Activated CD4-positive, alpha-beta T cell treated with anti-CD3 and anti-CD28 coated beads for 36 hours (primary cell): ENCODE measurements around the gene GRID1. TPM values are rescaled to one million over a fixed set of nuclear protein-coding genes. Genes with fewer than 3 reads are reported as not detected.
"Not testable (repeated sequence)": the region's sequence is repeated elsewhere in the genome, so short reads cannot be mapped to it uniquely, and the experiment has no call there.

Experiments used
- ATAC-seq: fragments of 200-7000 bp; cut with Tn5 transposase; one replicate; pipeline ENCODE4 v1.10.0; 2021; ENCODE audit warnings: mild to moderate bottlenecking, moderate library complexity
- CTCF ChIA-PET: fragments of 350-600 bp; sonication (Branson Sonifier 250); formaldehyde crosslinking; loops from one replicate; lab custom pipeline; 2021; ENCODE audit warnings: antibody characterized with exemption; lab: Charles Lee
- POLR2A ChIA-PET: fragments of 350-600 bp; sonication (Branson Sonifier 250); formaldehyde crosslinking; loops from one replicate; lab custom pipeline; 2021; ENCODE audit warnings: antibody characterized with exemption, inconsistent platforms; lab: Charles Lee
- DNase-seq: peaks from one replicate; pipeline ENCODE4 v3.0.0-alpha.2; 2020
- H3K27ac Mint-ChIP-seq: one replicate; pipeline ENCODE4 v1.8.0; 2021; ENCODE audit warnings: mixed read lengths
- H3K27me3 Mint-ChIP-seq: one replicate; pipeline ENCODE4 v1.8.0; 2021; ENCODE audit warnings: mixed read lengths
- H3K36me3 Mint-ChIP-seq: one replicate; pipeline ENCODE4 v1.8.0; 2021; ENCODE audit warnings: low read depth, mixed read lengths
- H3K4me1 Mint-ChIP-seq: one replicate; pipeline ENCODE4 v1.8.0; 2021; ENCODE audit warnings: mixed read lengths
- H3K4me3 Mint-ChIP-seq: one replicate; pipeline ENCODE4 v1.8.0; 2021; ENCODE audit warnings: mild to moderate bottlenecking, moderate library complexity, mixed read lengths
- H3K9me3 Mint-ChIP-seq: one replicate; pipeline ENCODE4 v1.8.0; 2021; ENCODE audit warnings: low read depth, mixed read lengths
- intact Hi-C, 2 experiments: fragments of 100-400 bp; cut with DNase I in 1 of 2; cut with micrococcal nuclease in 1 of 2; formaldehyde crosslinking; loops; one replicate each; pipeline versions ENCODE4 v1.14.2 to v1.15.1; 2022 to 2024; cut with DNase I, micrococcal nuclease
- total RNA-seq, 2 experiments: library from RNA; stranded (reverse); gene quantifications; one replicate each; pipeline ENCODE4 v1.2.3, GENCODE V29; 2021

The GRID1 gene
- total RNA-seq, 2 experiments from 2014 or later = not detected

DNA sequence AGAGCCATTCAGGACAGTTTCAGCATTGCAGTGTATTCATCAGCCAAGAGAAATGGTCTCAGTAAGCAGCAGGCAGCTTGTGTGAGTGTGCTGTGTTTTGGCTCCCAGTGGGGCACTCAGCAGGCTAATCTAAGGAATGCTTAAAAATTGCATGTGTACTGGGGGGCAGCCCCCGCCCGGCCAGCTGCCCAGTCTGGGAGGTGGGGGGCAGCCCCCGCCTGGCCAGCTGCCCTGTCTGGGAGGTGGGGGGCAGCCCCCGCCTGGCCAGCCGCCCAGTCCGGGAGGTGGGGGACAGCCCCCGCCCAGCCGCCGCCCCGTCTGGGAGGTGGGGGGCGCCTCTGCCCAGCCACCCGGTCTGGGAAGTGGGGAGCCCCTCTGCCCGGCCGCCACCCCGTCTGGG is 116.2 kb downstream of the GRID1 start:
- Mint-ChIP-seq H3K4me3 (no peak overlapping the region), H3K36me3 (no peaks in the 10 kb centered on the region), H3K27me3 (peaks cover 5% of the 10 kb centered on the region), H3K4me1 (no peaks in the 10 kb centered on the region), H3K9me3 (peaks cover 4% of the 10 kb centered on the region), H3K27ac (no peak overlapping the region)
- ChIA-PET CTCF (no interaction called here), POLR2A (no interaction called here)
- DNase-seq (no peak), ATAC-seq (no peak)
- intact Hi-C loops = no loop called here

DNA sequence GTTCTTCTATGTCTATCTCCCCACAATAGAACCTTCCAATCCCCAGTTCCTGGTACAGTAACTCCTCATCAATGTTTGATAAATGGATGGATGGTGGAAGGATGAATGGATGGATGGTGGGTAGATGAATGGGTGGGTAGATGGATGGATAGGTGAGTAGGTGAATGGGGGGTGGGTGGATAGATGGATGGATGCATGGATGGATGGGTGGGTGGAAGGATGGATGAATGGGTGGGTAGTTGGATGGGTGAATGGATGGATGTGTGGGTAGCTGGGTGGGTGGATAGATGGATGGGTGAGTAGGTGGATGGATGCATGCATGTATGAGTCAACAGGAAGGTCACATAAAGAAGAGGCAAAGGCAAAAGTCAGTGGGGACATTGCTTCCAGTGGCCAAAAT is 116.8 kb downstream of the GRID1 start:
- no peak overlapping the region for H3K27ac Mint-ChIP-seq
- no peak overlapping the region for H3K4me3 Mint-ChIP-seq
- DNase-seq (no peak), ATAC-seq (no peak)
- CTCF ChIA-PET = no interaction called here
- no peaks in the 10 kb centered on the region for H3K4me1 Mint-ChIP-seq
- peaks cover 4% of the 10 kb centered on the region for H3K9me3 Mint-ChIP-seq
- intact Hi-C loops = no loop called here
- POLR2A ChIA-PET = no interaction called here
- no peaks in the 10 kb centered on the region for H3K36me3 Mint-ChIP-seq
- peaks cover 5% of the 10 kb centered on the region for H3K27me3 Mint-ChIP-seq

DNA sequence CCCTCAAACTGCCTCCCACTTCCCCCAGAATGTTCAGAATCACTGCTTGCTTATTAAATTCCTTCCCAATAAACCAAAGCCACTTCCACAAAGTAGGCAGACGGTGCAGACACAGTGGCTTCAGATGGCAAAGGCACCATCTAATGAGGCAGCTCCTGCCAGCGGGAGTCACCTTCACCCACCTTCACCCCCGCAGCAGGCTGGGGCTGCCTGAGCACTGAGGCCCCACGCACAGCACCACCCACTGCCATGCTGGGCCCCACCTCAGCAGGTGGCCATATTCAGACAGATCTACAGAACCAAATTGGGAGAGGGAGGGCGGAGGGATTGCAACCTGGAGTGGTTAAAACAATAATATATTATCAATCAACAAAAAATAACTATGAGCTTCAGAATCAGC is 118.5 kb downstream of the GRID1 start:
- DNase-seq (no peak), ATAC-seq (no peak)
- peaks cover 4% of the 10 kb centered on the region for H3K9me3 Mint-ChIP-seq
- H3K27me3 Mint-ChIP-seq = no peaks in the 10 kb centered on the region
- no peaks in the 10 kb centered on the region for H3K36me3 Mint-ChIP-seq
- no peak overlapping the region for H3K27ac Mint-ChIP-seq
- intact Hi-C loops = no loop called here
- POLR2A ChIA-PET = interaction anchor here (0.7 kb wide), 1 partner anchor 1100 kb away, joined by 3 read pairs; no protein-coding TSS in a partner anchor
- H3K4me1 Mint-ChIP-seq = no peaks in the 10 kb centered on the region
- CTCF ChIA-PET = no interaction called here
- H3K4me3 Mint-ChIP-seq = no peak overlapping the region

DNA sequence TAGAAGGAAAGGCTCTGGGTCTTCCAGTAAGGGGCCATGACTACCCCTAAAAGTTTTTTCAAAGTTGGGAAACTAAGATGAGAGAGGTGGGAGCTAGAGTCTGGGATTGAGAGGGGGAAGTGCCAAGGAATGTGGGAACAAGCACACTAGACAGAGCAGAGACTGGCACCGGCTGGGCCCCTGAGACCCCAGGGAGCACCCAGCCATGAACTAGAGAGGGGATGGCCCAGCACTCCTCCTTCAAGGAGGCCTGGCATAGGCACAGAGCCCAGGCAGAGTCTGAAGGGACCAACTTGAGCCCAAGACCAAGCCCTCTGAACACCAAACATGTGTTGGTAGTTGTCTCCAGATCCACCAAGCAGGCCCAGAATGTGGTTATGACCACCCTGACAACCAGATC is 119.0 kb downstream of the GRID1 start:
- DNase-seq (no peak), ATAC-seq (no peak)
- H3K36me3 Mint-ChIP-seq = no peaks in the 10 kb centered on the region
- H3K4me3 Mint-ChIP-seq = no peak overlapping the region
- CTCF ChIA-PET = no interaction called here
- H3K9me3 Mint-ChIP-seq = peaks cover 4% of the 10 kb centered on the region
- POLR2A ChIA-PET = no interaction called here
- no peaks in the 10 kb centered on the region for H3K4me1 Mint-ChIP-seq
- no peaks in the 10 kb centered on the region for H3K27me3 Mint-ChIP-seq
- intact Hi-C loops = no loop called here
- H3K27ac Mint-ChIP-seq = no peak overlapping the region

DNA sequence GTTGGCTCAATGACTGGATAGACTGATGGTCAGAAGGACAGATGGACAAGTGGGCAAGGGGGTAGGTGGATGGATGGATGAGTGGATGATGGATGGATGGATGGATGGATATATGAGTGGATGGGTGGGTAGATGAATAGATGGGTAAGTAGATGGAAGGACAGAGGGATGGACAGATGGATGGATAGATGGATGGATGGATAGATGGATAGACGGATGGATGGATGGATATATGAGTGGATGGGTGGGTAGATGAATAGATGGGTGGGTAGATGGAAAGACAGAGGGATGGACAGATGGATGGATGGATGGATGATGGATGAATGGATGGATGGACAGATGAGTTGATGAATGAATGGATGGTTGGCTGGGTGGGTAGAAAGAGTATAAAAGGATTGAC is 119.5 kb downstream of the GRID1 start:
- DNase-seq (no peak), ATAC-seq (no peak)
- Mint-ChIP-seq H3K27ac (no peak overlapping the region), H3K4me1 (no peaks in the 10 kb centered on the region), H3K4me3 (no peak overlapping the region), H3K27me3 (no peaks in the 10 kb centered on the region), H3K9me3 (peaks cover 4% of the 10 kb centered on the region), H3K36me3 (no peaks in the 10 kb centered on the region)
- intact Hi-C loops = no loop called here
- CTCF ChIA-PET = no interaction called here
- POLR2A ChIA-PET = no interaction called here

DNA sequence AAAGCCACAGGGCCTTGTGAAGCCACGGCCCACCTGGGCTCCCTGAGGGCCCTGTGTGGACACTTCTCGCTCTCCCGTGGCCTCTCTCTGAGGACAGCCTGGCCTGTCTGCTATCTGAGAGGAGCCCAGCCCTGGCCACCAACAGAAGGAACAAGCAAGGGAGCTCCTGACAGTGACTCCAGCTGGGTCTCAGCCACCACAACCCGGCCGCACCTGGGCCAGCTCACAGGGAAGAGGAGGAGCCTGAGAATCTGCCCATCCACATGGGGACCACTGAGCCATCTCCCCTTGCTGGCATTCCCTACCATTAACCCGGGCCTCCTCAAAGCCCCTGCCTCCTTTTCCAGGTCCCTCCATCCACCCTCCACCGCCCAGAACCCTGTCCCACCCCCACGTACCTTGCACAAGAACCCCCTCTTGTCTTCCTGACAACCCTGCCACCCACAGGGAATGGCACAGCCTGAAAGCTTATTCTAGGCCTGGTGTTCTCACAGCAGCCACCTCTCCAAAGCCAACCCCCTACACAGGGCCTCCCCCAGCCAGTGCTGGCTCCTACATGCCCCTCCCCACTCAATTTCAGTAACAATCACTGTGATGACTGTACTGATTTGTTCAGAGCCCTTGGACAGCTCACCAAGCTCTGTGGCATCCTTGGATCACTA is 120.2 kb downstream of the GRID1 start:
- ChIA-PET POLR2A (no interaction called here), CTCF (no interaction called here)
- Mint-ChIP-seq H3K4me3 (no peak overlapping the region), H3K27ac (no peak overlapping the region), H3K4me1 (no peaks in the 10 kb centered on the region), H3K27me3 (no peaks in the 10 kb centered on the region), H3K36me3 (no peaks in the 10 kb centered on the region), H3K9me3 (peaks cover 4% of the 10 kb centered on the region)
- intact Hi-C loops = no loop called here
- DNase-seq = no peak
- ATAC-seq = no peak

DNA sequence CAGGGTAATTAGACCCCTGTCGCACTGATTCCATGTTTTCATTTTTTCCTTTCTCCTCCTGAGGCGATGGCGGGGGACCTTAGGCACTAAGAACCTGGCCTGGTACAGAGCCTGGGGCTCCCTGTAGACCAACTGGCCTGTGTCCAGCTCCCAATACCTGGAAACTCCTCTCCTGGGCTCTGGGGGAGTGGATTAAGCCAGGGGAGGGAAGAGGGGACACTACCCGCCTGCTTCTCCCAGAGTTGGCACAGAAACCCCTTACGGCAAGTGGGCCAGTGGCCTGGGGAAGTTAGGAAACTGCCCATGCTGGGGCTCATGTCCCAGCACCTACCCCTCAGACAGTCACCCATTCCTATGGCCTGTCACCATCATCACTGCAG is 121.6 kb downstream of the GRID1 start:
- Mint-ChIP-seq H3K27ac (no peak overlapping the region), H3K4me1 (no peaks in the 10 kb centered on the region), H3K27me3 (no peaks in the 10 kb centered on the region), H3K36me3 (no peaks in the 10 kb centered on the region), H3K4me3 (no peak overlapping the region), H3K9me3 (peaks cover 4% of the 10 kb centered on the region)
- ChIA-PET POLR2A (no interaction called here), CTCF (no interaction called here)
- DNase-seq (no peak), ATAC-seq (no peak)
- intact Hi-C loops = no loop called here

DNA sequence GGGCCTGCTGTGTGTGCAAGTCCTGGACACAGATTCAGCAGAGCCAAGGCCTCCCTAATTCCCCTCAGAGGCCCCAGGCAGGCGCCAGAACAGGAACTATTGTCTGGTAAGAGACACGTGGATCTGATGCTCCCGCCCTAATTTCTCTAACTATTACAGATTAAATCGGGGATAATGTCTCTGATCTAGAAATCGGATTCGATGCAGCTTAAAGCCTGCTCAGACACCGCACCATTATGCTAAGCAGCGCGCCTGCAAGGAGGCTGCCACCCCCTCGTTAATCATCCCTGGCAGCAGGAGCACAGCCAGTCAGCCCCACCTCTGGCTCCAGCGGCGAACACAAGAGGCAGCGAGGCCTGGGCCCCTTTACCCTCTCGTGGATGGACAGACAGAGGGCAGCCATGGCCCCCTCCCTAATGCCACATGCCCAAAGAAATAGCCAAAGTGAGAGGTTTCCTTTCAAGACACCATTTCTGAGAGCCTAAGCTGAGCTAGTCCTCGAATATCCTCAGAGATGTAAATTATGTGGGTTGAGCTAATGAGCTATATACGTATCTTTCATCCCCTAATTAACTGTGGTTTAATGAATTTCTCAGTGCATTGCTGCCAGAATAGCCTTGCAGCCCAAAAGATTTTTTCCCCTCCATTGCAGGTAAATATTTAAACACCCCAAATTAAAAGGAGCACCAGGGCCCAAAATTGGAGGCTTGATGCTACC is 122.1 kb downstream of the GRID1 start:
- no peaks in the 10 kb centered on the region for H3K4me1 Mint-ChIP-seq
- intact Hi-C loops = no loop called here
- no peaks in the 10 kb centered on the region for H3K36me3 Mint-ChIP-seq
- H3K4me3 Mint-ChIP-seq = no peak overlapping the region
- no peaks in the 10 kb centered on the region for H3K9me3 Mint-ChIP-seq
- CTCF ChIA-PET = no interaction called here
- DNase-seq (no peak), ATAC-seq (no peak)
- no peaks in the 10 kb centered on the region for H3K27me3 Mint-ChIP-seq
- H3K27ac Mint-ChIP-seq = no peak overlapping the region
- POLR2A ChIA-PET = no interaction called here

DNA sequence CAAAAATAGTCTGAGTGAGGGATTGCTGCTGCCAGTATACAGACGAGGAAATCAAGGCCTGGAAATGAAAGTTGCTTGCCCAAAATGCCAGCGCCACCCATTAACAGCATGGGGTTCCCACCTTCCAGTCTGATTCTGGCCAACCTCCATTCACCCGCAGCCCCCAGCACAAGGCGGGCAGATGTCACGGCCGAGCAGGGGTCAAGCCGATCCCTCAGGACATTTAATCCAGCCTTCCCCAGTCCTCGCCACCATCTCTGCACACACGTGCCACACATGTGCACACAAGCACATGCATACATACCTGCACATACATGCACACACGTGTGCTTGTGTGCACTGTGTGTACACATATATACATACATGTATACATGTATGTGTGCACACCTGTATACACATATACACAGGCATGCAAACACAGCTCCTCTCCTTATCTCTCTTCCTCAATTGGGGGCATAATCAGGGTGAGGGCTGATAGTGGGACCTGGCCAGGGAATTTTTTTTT is 122.9 kb downstream of the GRID1 start:
- ChIA-PET POLR2A (no interaction called here), CTCF (no interaction called here)
- intact Hi-C loops = no loop called here
- no peak for ATAC-seq
- no peak overlapping the region for H3K27ac Mint-ChIP-seq
- H3K27me3 Mint-ChIP-seq = no peaks in the 10 kb centered on the region
- no peaks in the 10 kb centered on the region for H3K36me3 Mint-ChIP-seq
- DNase-seq = no peak
- H3K4me1 Mint-ChIP-seq = no peaks in the 10 kb centered on the region
- H3K9me3 Mint-ChIP-seq = no peaks in the 10 kb centered on the region
- H3K4me3 Mint-ChIP-seq = no peak overlapping the region

DNA sequence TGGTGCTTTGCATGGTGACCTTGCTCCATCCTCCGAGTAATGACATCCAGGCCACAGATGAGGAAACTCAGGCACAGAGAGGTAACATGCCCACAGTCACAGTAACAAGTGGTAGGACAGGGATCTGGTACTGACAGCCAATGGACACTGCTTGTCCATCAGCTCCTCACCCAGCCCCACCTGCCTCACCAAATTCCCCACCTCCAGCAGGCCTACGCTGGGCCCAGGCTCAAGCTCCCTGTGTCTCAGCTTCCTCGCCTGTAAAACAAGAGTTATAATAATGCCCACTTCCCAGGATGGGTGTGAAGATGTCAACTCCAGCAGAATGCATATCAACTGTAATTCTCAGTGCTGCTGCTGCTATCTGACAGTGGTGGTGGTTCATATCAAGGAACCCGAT is 123.8 kb downstream of the GRID1 start:
- ChIA-PET POLR2A (no interaction called here), CTCF (no interaction called here)
- H3K9me3 Mint-ChIP-seq = peaks cover 1% of the 10 kb centered on the region
- no peaks in the 10 kb centered on the region for H3K27me3 Mint-ChIP-seq
- H3K4me1 Mint-ChIP-seq = no peaks in the 10 kb centered on the region
- DNase-seq = no peak
- H3K4me3 Mint-ChIP-seq = no peak overlapping the region
- ATAC-seq = no peak
- H3K27ac Mint-ChIP-seq = no peak overlapping the region
- peaks cover 1% of the 10 kb centered on the region for H3K36me3 Mint-ChIP-seq
- intact Hi-C loops = no loop called here

DNA sequence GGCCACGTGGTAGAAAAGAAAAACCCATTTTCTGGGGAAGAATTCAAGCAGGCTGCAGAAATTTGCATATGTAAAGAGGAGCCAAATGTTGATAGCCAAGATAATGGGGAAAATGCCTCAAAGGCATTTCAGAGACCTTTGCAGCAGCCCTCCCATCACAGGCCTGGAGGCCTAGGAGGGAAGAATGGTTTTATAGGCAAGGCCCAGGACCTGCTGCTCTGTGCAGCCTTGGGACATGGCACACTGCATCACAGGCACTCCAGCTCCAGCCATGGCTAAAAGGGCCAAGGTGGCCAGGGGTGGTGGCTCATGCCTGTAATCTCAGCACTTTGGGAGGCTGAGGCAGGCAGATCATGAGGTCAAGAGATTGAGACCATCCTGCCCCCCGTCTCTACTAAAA is 128.5 kb downstream of the GRID1 start:
- CTCF ChIA-PET, H3K27me3 Mint-ChIP-seq, H3K4me1 Mint-ChIP-seq, DNase-seq, H3K36me3 Mint-ChIP-seq, H3K9me3 Mint-ChIP-seq, POLR2A ChIA-PET, H3K4me3 Mint-ChIP-seq, H3K27ac Mint-ChIP-seq, ATAC-seq, intact Hi-C loops: not testable (repeated sequence)

DNA sequence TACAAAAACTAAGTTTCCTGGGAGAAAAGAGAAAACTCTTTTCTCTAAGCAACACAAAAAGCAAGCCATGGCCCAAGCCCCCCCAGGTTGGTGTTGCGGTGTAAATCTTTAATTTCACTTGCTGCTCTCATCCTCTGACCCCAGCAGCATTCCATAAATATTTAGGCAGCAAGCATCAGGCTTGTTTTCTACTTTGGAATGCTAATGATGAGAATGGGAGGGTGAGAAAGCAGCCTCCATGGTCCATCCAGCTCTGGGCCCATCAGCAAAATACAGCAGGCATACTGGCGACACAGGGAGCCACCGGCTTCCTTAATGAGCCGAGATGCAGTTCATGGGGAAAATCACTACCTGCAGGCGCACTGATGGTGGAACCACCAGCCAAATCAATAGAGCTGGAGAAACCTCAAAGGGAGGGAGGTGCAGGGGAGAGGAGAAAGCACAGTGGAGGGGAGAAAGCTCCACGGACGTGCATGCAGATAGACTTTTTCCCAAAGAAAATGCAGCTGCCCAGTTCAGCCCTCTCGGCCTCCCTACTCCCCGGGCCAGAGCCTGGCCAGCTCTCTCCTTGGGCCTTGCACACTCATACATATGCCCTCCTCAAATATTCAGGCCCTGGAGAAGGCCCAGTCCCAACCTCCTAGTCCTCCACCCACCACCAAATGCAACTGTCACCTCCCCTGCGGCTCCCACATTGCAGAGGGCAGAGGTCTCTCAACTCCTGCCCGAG is 131.9 kb downstream of the GRID1 start:
- peaks cover 4% of the 10 kb centered on the region for H3K9me3 Mint-ChIP-seq
- H3K27ac Mint-ChIP-seq = no peak overlapping the region
- POLR2A ChIA-PET = no interaction called here
- no peaks in the 10 kb centered on the region for H3K4me1 Mint-ChIP-seq
- no peak for ATAC-seq
- CTCF ChIA-PET = no interaction called here
- intact Hi-C loops = no loop called here
- DNase-seq = no peak
- no peaks in the 10 kb centered on the region for H3K27me3 Mint-ChIP-seq
- peaks cover 2% of the 10 kb centered on the region for H3K36me3 Mint-ChIP-seq
- no peak overlapping the region for H3K4me3 Mint-ChIP-seq
